OCI-LY3 (cell line): ENCODE measurements around the gene PLCB1.

Experiments
- H2AFZ ChIP-seq: fragments of 200-600, 300-600 bp; shearing (Covaris generic); 2 replicates; pipeline ENCODE4 v1.6.0; 2014; ENCODE audit warnings: antibody characterized with exemption, low read depth, low read length
- H3K27ac ChIP-seq: fragments of 200-600, 300-600 bp; sonication (generic); 2 replicates; pipeline ENCODE4 v1.5.1; 2014; ENCODE audit warnings: mild to moderate bottlenecking, low read length, moderate library complexity, mixed read lengths
- H3K27me3 ChIP-seq: fragments of 200-600, 300-600 bp; sonication (generic); 2 replicates; pipeline ENCODE4 v1.6.1; 2014; ENCODE audit warnings: low read depth, low read length, mixed read lengths
- H3K36me3 ChIP-seq: fragments of 200-600, 300-600 bp; sonication (generic); replicated peaks from 2 replicates; pipeline ENCODE3; 2014; ENCODE audit warnings: low read depth, low read length, mixed read lengths
- H3K4me1 ChIP-seq: fragments of 300-600, 200-600 bp; sonication (generic); 2 replicates; pipeline ENCODE4 v1.6.1; 2014; ENCODE audit warnings: low read length, mixed read lengths
- H3K4me2 ChIP-seq: fragments of 200-600, 300-600 bp; sonication (generic); 2 replicates; pipeline ENCODE4 v1.6.1; 2014; ENCODE audit warnings: low read length, mixed read lengths
- H3K4me3 ChIP-seq: fragments of 300-600, 200-600 bp; sonication (generic); 2 replicates; pipeline ENCODE4 v1.5.1; 2014; ENCODE audit warnings: antibody characterized with exemption, mild to moderate bottlenecking, low read length, moderate library complexity
- H3K79me2 ChIP-seq: fragments of 300-600, 200-600 bp; shearing (Covaris generic); 2 replicates; pipeline ENCODE4 v1.6.1; 2014; ENCODE audit warnings: mild to moderate bottlenecking, low read length, mixed read lengths
- H3K9ac ChIP-seq: fragments of 300-600, 200-600 bp; shearing (Covaris generic); 2 replicates; pipeline ENCODE4 v1.6.0; 2014; ENCODE audit warnings: mild to moderate bottlenecking, low read length, moderate library complexity
- H3K9me3 ChIP-seq: fragments of 200-600, 300-600 bp; shearing (Covaris generic); 2 replicates; pipeline ENCODE4 v1.6.1; 2014; ENCODE audit warnings: low read length, mixed read lengths; ENCODE audit not compliant: insufficient read depth
- H4K20me1 ChIP-seq: fragments of 200-600, 300-600 bp; sonication (generic); 2 replicates; pipeline ENCODE4 v1.6.1; 2016; ENCODE audit warnings: low read length, mixed read lengths; ENCODE audit not compliant: insufficient read depth
- EZH2phosphoT487 ChIP-seq: fragments of 200-600 bp; shearing (Covaris generic); IDR thresholded peaks from 2 replicates; pipeline ENCODE4 v1.6.1; 2018; ENCODE audit warnings: antibody characterized with exemption, mixed run types, low read depth
- TF ChIP-seq, protein P1 (sequence below): fragments of 200-600, 300-600 bp; sonication (generic); IDR thresholded peaks from 2 replicates; pipeline ENCODE4 v1.5.1; 2014; ENCODE audit warnings: antibody characterized with exemption, low read length, low read depth

The PLCB1 gene

DNA sequence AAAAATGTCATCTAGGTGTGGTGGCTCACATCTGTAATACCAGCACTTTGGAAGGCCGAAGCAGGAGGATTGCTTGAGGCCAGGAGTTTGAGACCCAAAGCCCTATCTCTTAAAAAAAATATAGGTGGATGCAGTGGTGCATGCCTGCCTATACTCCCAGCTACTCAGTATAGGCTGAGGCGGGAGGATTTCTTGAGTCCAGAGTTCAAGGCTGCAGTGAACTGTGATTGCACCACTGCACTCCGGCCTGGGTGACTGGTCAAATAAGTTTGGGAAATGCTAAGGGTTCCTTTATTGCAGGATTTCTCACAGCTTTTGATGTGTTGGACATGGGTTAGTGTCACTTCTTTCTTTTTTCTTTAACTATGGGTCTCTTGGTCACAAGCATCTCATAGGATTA lies 261.3 kb downstream of the PLCB1 start:
- no peak overlapping the region for H3K27ac ChIP-seq

DNA sequence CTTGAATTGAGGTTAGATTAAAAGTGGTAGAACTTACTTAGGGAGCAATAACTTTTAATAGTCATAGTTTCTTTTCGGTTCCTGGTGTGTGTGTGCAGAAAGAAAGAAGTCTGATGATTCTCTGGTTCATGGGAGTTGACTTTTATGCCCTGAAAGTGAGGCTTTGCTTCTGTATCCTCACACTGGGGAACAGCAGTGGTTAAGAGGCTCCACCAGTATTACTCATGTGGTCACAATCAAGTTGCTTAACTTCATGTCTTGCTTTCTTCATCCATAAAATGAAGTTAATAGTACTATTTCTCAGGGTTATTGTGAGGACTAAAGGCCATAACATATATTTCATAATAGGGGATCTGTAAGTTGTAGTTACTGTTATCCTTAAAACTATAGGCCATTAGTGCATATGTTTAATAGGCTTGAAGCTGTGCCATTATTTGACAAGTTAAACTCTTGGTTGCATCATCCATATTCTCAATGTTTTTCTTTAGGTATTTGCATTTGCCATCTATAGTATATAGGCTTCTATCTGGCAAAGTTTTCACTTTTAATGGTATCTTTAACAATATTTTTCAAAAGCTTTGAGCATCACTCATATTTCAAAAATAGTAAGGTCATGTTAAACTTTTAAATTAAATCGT lies 262.4 kb downstream of the PLCB1 start:
- H3K79me2 ChIP-seq = no peaks in the 10 kb centered on the region
- H3K4me2 ChIP-seq = no peak overlapping the region
- H3K9me3 ChIP-seq = no peaks in the 10 kb centered on the region
- H2AFZ ChIP-seq = no peak overlapping the region
- no peaks in the 10 kb centered on the region for H3K27me3 ChIP-seq
- H3K4me3 ChIP-seq = no peak overlapping the region
- TF ChIP-seq, protein P1, sequence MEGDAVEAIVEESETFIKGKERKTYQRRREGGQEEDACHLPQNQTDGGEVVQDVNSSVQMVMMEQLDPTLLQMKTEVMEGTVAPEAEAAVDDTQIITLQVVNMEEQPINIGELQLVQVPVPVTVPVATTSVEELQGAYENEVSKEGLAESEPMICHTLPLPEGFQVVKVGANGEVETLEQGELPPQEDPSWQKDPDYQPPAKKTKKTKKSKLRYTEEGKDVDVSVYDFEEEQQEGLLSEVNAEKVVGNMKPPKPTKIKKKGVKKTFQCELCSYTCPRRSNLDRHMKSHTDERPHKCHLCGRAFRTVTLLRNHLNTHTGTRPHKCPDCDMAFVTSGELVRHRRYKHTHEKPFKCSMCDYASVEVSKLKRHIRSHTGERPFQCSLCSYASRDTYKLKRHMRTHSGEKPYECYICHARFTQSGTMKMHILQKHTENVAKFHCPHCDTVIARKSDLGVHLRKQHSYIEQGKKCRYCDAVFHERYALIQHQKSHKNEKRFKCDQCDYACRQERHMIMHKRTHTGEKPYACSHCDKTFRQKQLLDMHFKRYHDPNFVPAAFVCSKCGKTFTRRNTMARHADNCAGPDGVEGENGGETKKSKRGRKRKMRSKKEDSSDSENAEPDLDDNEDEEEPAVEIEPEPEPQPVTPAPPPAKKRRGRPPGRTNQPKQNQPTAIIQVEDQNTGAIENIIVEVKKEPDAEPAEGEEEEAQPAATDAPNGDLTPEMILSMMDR = no peak
- no peak for TF ChIP-seq EZH2phosphoT487
- H4K20me1 ChIP-seq = no peaks in the 10 kb centered on the region
- H3K27ac ChIP-seq = no peak overlapping the region
- 0 out of 2 replicates have a peak, but pooled peaks cover 4% of the 10 kb centered on the region for H3K4me1 ChIP-seq
- H3K9ac ChIP-seq = no peak overlapping the region
- no peaks in the 10 kb centered on the region for H3K36me3 ChIP-seq

More for the DNA sequence above, 261.3 kb downstream of the PLCB1 start:
- H3K4me3 ChIP-seq = no peak overlapping the region
- no peaks in the 10 kb centered on the region for H3K79me2 ChIP-seq
- H3K27me3 ChIP-seq = no peaks in the 10 kb centered on the region
- H3K9ac ChIP-seq = no peak overlapping the region
- no peaks in the 10 kb centered on the region for H3K9me3 ChIP-seq
- no peaks in the 10 kb centered on the region for H4K20me1 ChIP-seq
- H2AFZ ChIP-seq = no peak overlapping the region
- H3K4me2 ChIP-seq = no peak overlapping the region
- H3K4me1 ChIP-seq = 0 out of 2 replicates have a peak, but pooled peaks cover 4% of the 10 kb centered on the region
- TF ChIP-seq, protein P1 = no peak
- TF ChIP-seq EZH2phosphoT487 = no peak
- H3K36me3 ChIP-seq = no peaks in the 10 kb centered on the region

DNA sequence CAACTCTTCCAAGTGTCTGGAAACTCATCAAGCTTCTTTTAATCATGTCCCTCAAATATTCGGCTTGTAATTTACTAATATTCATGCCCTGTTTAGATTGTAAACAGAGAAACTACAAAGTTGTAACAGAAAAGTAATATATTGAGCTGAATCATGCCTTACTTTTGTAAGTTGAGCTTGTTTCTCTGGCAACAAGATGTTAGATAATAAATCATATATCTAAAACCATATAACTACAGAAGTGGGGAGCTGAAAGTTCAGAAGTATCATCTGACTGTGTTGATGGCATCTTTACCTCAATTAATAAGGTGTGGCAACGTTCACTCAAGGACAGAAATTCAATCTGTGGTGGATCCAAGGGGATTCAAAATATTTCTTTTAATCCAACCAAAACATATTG lies 263.9 kb downstream of the PLCB1 start:
- H2AFZ ChIP-seq = no peak overlapping the region
- no peaks in the 10 kb centered on the region for H3K79me2 ChIP-seq
- no peaks in the 10 kb centered on the region for H3K27me3 ChIP-seq

DNA sequence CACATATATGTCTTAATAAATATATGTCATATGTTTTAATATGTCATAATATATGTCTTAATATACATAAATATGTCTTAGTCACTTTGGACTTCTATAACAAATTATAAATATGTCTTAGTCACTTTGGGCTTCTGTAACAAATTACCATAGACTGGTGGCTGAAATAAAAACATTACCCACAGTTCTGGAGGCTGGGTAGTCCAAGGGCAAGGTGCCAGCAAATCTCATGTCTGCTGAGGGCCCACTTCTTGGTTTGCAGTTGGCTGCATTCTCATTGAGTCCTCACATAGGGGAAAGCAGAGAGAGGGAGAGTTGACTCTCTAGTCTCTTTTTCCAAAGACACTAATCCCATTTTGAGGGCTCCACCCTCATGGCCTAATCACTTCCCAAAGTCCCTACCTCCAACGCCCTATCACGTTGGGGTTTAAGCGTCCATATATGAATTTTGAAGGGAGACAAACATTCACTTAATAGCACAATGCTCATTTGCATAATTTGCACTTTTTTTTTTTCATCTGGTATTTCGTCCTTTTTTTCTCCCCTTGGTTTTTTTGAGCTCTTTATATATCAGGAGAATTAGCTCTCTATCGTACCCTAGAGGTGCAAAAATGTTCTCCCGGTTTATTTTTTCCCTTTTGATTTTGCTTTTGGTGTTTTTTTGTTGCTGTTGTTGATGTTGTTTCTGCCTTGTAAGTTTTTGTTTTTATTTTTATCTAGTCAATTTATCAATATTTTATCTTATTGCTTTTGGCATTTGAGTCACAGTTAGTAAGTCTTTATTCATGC lies 266.4 kb downstream of the PLCB1 start:
- no peak overlapping the region for H3K9ac ChIP-seq
- no peak overlapping the region for H3K4me3 ChIP-seq
- H3K9me3 ChIP-seq = no peaks in the 10 kb centered on the region
- H3K27ac ChIP-seq = no peak overlapping the region
- H3K4me2 ChIP-seq = no peak overlapping the region
- H2AFZ ChIP-seq = no peak overlapping the region
- no peaks in the 10 kb centered on the region for H4K20me1 ChIP-seq
- H3K27me3 ChIP-seq = no peaks in the 10 kb centered on the region
- H3K79me2 ChIP-seq = no peaks in the 10 kb centered on the region
- TF ChIP-seq, protein P1 = no peak
- TF ChIP-seq EZH2phosphoT487 = no peak
- H3K4me1 ChIP-seq = peaks cover 17% of the 10 kb centered on the region
- no peaks in the 10 kb centered on the region for H3K36me3 ChIP-seq

More for the DNA sequence above, 263.9 kb downstream of the PLCB1 start:
- Histone ChIP-seq H4K20me1 (no peaks in the 10 kb centered on the region), H3K9me3 (no peaks in the 10 kb centered on the region), H3K4me3 (no peak overlapping the region), H3K36me3 (no peaks in the 10 kb centered on the region), H3K4me1 (peaks cover 17% of the 10 kb centered on the region), H3K27ac (no peak overlapping the region), H3K4me2 (no peak overlapping the region), H3K9ac (no peak overlapping the region)
- TF ChIP-seq, protein P1 = no peak
- TF ChIP-seq EZH2phosphoT487 = no peak
